VCaP (cell line): ENCODE results near the gene SELE.

ENCODE experiments used
- H3K27ac ChIP-seq: fragments of 450-650 bp; 2 replicates; pipeline ENCODE4 v1.5.1; 2017
- TF ChIP-seq, protein P1 (sequence below): fragments of 450-650 bp; conservative IDR thresholded peaks from 2 replicates; pipeline ENCODE4 v1.5.1; 2017; ENCODE audit warnings: mild to moderate bottlenecking, moderate library complexity

The SELE gene

GRCh38 chr1:169681140-169681539 is 52.7 kb downstream of the SELE start:
- TF ChIP-seq, protein P1, sequence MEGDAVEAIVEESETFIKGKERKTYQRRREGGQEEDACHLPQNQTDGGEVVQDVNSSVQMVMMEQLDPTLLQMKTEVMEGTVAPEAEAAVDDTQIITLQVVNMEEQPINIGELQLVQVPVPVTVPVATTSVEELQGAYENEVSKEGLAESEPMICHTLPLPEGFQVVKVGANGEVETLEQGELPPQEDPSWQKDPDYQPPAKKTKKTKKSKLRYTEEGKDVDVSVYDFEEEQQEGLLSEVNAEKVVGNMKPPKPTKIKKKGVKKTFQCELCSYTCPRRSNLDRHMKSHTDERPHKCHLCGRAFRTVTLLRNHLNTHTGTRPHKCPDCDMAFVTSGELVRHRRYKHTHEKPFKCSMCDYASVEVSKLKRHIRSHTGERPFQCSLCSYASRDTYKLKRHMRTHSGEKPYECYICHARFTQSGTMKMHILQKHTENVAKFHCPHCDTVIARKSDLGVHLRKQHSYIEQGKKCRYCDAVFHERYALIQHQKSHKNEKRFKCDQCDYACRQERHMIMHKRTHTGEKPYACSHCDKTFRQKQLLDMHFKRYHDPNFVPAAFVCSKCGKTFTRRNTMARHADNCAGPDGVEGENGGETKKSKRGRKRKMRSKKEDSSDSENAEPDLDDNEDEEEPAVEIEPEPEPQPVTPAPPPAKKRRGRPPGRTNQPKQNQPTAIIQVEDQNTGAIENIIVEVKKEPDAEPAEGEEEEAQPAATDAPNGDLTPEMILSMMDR = no peak
- no peak overlapping the region for H3K27ac ChIP-seq

- TF ChIP-seq, protein P1 = no peak
- H3K27ac ChIP-seq = no peak overlapping the region
These were observed 53.4 kb downstream of the SELE start for GRCh38 chr1:169680377-169681019.

GRCh38 chr1:169679692-169680091 is 54.2 kb downstream of the SELE start:
- no peak overlapping the region for H3K27ac ChIP-seq
- TF ChIP-seq, protein P1 = no peak

- TF ChIP-seq, protein P1 = no peak
These were observed 57.9 kb downstream of the SELE start for GRCh38 chr1:169676001-169676400.

More at GRCh38 chr1:169676001-169676400, 57.9 kb downstream of the SELE start:
- no peak overlapping the region for H3K27ac ChIP-seq
